ENCODE measurements around the gene SEC14L1.
"Not testable (repeated sequence)": the region's sequence is repeated elsewhere in the genome, so short reads cannot be mapped to it uniquely, and the experiment has no call there.

The SEC14L1 gene

GRCh38 chr17:77117415-77117814, 23.4 kb upstream of the SEC14L1 start:
- DNase-seq, result no peak

- DNase-seq, result no peak
Measured at GRCh38 chr17:77118251-77118928, 22.4 kb upstream of the SEC14L1 start.

GRCh38 chr17:77119668-77120301, 21.0 kb upstream of the SEC14L1 start:
- no peak for DNase-seq

- no peak for DNase-seq
Measured at GRCh38 chr17:77120868-77121267, 19.9 kb upstream of the SEC14L1 start.

- DNase-seq, result no peak
Measured at GRCh38 chr17:77124192-77124889, 16.4 kb upstream of the SEC14L1 start.

GRCh38 chr17:77125432-77125901, 15.3 kb upstream of the SEC14L1 start:
- no peak for DNase-seq

- no peak for DNase-seq
Measured at GRCh38 chr17:77126519-77126918, 14.2 kb upstream of the SEC14L1 start.

- DNase-seq, result peak; percentile 83
Measured at GRCh38 chr17:77127735-77128361, 12.9 kb upstream of the SEC14L1 start.

- no peak for DNase-seq
Measured at GRCh38 chr17:77128896-77129567, 11.7 kb upstream of the SEC14L1 start.

GRCh38 chr17:77129568-77130301, 11.0 kb upstream of the SEC14L1 start:
- no peak for DNase-seq

- DNase-seq, result no peak
Measured at GRCh38 chr17:77130525-77130924, 10.2 kb upstream of the SEC14L1 start.

- no peak for DNase-seq
Measured at GRCh38 chr17:77131904-77132303, 8.9 kb upstream of the SEC14L1 start.

GRCh38 chr17:77132411-77133086, 8.2 kb upstream of the SEC14L1 start:
- no peak for DNase-seq

GRCh38 chr17:77133087-77133638, 7.6 kb upstream of the SEC14L1 start:
- DNase-seq, result no peak

- no peak for DNase-seq
Measured at GRCh38 chr17:77136420-77136767, 4.4 kb upstream of the SEC14L1 start.

- DNase-seq, result no peak
Measured at GRCh38 chr17:77137111-77137510, 3.7 kb upstream of the SEC14L1 start.

GRCh38 chr17:77137886-77138285, 2.9 kb upstream of the SEC14L1 start:
- not testable (repeated sequence) for DNase-seq

- DNase-seq, result peak; percentile 100
Measured at GRCh38 chr17:77140166-77140877, 447 bp upstream of the SEC14L1 start.

GRCh38 chr17:77141846-77142449, 1.2 kb downstream of the SEC14L1 start:
- no peak for DNase-seq

GRCh38 chr17:77142689-77143088, 1.9 kb downstream of the SEC14L1 start:
- DNase-seq, result no peak
